ENCODE measurements around the gene LIX1L.

LIX1L gene

GRCh38 chr1:145891587-145892485, 66.0 kb downstream of the LIX1L start:
- DNase-seq = peak; percentile 99 to 100

- DNase-seq = no peak
Observed at GRCh38 chr1:145891143-145891542, 66.7 kb downstream of the LIX1L start.

GRCh38 chr1:145889722-145890121, 68.1 kb downstream of the LIX1L start:
- DNase-seq = peak; percentile 18 to 33

- no peak for DNase-seq
Observed at GRCh38 chr1:145887631-145888030, 70.2 kb downstream of the LIX1L start.

- no peak for DNase-seq
Observed at GRCh38 chr1:145886816-145887215, 71.0 kb downstream of the LIX1L start.

DNA sequence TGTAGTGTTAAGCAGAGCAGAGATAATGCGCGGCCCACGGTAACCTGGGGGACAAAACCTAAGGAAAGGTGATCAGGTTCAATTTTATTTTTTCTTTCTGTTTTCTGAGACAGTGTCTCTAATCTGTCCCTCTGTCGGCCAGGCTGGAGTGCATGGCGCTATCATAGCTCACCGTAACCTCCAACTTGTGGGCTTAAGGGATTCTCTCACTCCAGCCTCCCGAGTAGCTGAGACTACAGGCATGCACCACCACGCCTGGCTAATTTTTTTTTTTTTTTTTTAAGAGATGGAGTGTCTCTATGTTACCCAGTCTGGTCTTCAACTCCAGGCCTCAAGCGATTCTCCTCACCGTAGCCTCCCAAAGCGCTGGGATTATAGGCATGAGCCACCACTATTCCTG, 71.4 kb downstream of the LIX1L start:
- no peak for DNase-seq

GRCh38 chr1:145885738-145886287, 72.0 kb downstream of the LIX1L start, which contains the start of gene ANKRD35:
ANKRD35 (minus strand) TSS chr1:145885866; CDS start chr1:145885758, 108 bp downstream.
- peak; percentile 82 to 91 for DNase-seq

DNA sequence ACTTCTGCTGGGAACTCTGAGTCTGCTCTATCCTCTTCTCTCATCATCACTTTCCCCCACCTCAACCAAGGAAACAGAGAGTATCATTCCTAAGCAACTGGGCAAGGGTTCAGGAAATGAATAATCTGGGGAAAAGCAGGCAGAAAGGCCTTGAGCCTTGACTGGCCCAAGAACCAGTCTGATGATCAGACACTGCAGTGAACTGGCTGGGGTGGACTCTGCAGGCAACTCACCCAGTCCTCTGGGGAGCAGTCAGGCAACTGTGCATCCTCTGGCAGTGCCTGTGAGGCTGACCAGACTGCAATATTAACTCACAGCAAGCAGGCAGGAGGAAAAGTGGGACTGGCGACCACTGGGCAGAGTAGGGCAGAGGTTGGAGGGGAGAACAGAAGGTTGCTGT, 73.1 kb downstream of the LIX1L start:
- no peak for DNase-seq
